OCI-LY7 (cell line): Measurements from ENCODE around the gene HACD3. TPM values are rescaled to one million over a fixed set of nuclear protein-coding genes. Genes with fewer than 3 reads are reported as not detected.
"Not testable (repeated sequence)": the region's sequence is repeated elsewhere in the genome, so short reads cannot be mapped to it uniquely, and the experiment has no call there.

ENCODE experiments used
- BruUV-seq: library from RNA; stranded (reverse); fragments of 400-500 nt; replicated peaks from 2 replicates; lab custom pipeline; 2021; lab: Mats Ljungman, UMichigan
- CTCF ChIA-PET: fragments of 300-600 bp; sonication (Branson Sonifier 250); formaldehyde crosslinking; loops from one replicate; lab custom pipeline; 2022; ENCODE audit warnings: antibody characterized with exemption; ENCODE audit not compliant: unreplicated experiment; lab: Charles Lee
- POLR2A ChIA-PET: fragments of 300-600 bp; sonication (Branson Sonifier 250); formaldehyde crosslinking; loops from one replicate; lab custom pipeline; 2022; ENCODE audit warnings: antibody characterized with exemption; lab: Charles Lee
- DNase-seq: peaks from one replicate; pipeline ENCODE4 v3.0.0-alpha.2; 2015; ENCODE audit warnings: low spot score
- H2AFZ ChIP-seq: fragments of 200-600 bp; sonication (generic), shearing (Covaris generic); 2 replicates; pipeline ENCODE4 v1.6.1; 2014; ENCODE audit warnings: mild to moderate bottlenecking, antibody characterized with exemption, low read length, moderate library complexity
- H3K27ac ChIP-seq: fragments of 200-600 bp; sonication (generic); 2 replicates; pipeline ENCODE4 v1.5.1; 2014; ENCODE audit warnings: mixed run types, low read depth, mild to moderate bottlenecking, moderate library complexity, low read length, inconsistent platforms; ENCODE audit not compliant: poor library complexity, severe bottlenecking
- H3K36me3 ChIP-seq: fragments of 200-600 bp; sonication (generic); 2 replicates; pipeline ENCODE4 v1.6.1; 2014; ENCODE audit warnings: mild to moderate bottlenecking, antibody characterized with exemption, low read length, moderate library complexity, mixed read lengths; ENCODE audit not compliant: insufficient read depth
- H3K4me1 ChIP-seq: fragments of 200-600 bp; sonication (generic); 2 replicates; pipeline ENCODE4 v1.5.1; 2014; ENCODE audit warnings: mild to moderate bottlenecking, low read length; ENCODE audit not compliant: insufficient read depth, poor library complexity, severe bottlenecking
- H3K4me2 ChIP-seq: fragments of 200-600 bp; sonication (generic); 2 replicates; pipeline ENCODE4 v1.6.1; 2014; ENCODE audit warnings: mild to moderate bottlenecking, low read length
- H3K4me3 ChIP-seq: fragments of 200-600 bp; sonication (generic); 2 replicates; pipeline ENCODE4 v1.5.1; 2014; ENCODE audit warnings: mild to moderate bottlenecking, low read depth, low read length; ENCODE audit not compliant: poor library complexity, severe bottlenecking
- H3K79me2 ChIP-seq: fragments of 200-600 bp; sonication (generic); 2 replicates; pipeline ENCODE4 v1.6.1; 2016; ENCODE audit warnings: low read depth, mild to moderate bottlenecking, low read length, moderate library complexity, mixed read lengths; ENCODE audit not compliant: insufficient read depth
- H3K9me2 ChIP-seq: fragments of 200-600 bp; sonication (generic); 2 replicates; pipeline ENCODE4 v1.6.1; 2016; ENCODE audit warnings: mild to moderate bottlenecking, low read length, mixed read lengths; ENCODE audit not compliant: insufficient read depth
- H3K9me3 ChIP-seq: fragments of 200-600 bp; sonication (generic); 2 replicates; pipeline ENCODE4 v1.6.1; 2014; ENCODE audit warnings: mild to moderate bottlenecking, mixed run types, low read length, mixed read lengths
- H4K20me1 ChIP-seq: fragments of 200-600 bp; sonication (generic); 2 replicates; pipeline ENCODE4 v1.6.1; 2014; ENCODE audit warnings: mild to moderate bottlenecking, antibody characterized with exemption, low read length, moderate library complexity, mixed read lengths; ENCODE audit not compliant: insufficient read depth
- CTCF ChIP-seq: fragments of 200-600 bp; sonication (generic); conservative IDR thresholded peaks from 2 replicates; pipeline ENCODE4 v1.5.1; 2014; ENCODE audit warnings: mild to moderate bottlenecking, antibody characterized with exemption, low read length, moderate library complexity, mixed read lengths
- EZH2phosphoT487 ChIP-seq: fragments of 200-600 bp; sonication (generic); IDR thresholded peaks from 2 replicates; pipeline ENCODE4 v1.6.1; 2018; ENCODE audit warnings: low read depth, borderline replicate concordance, mild to moderate bottlenecking, mixed run types, antibody characterized with exemption, low read length, moderate library complexity, mixed read lengths
- intact Hi-C: fragments of 100-400 bp; cut with micrococcal nuclease; formaldehyde crosslinking; loops from one replicate; pipeline ENCODE4 v1.10.0; 2022; ENCODE audit not compliant: unreplicated experiment
- total RNA-seq, 2 experiments: library from RNA; depleted of rRNA in 1 of 2; stranded (reverse); fragments of >200 nt in 1 of 2; shearing (Covaris generic) in 1 of 2; gene quantifications; 2 replicates each; pipeline ENCODE4 v1.2.3, GENCODE V29; 2014 to 2022

Gene HACD3
- total RNA-seq, 2 experiments from 2014 or later: 29.2 to 50.5 TPM

- POLR2A ChIA-PET: interaction anchor here (0.8 kb wide), 1 partner anchor 26 kb away, joined by 3 read pairs; no protein-coding TSS in a partner anchor
- no peaks in the 10 kb centered on the region for H3K9me2 ChIP-seq
- H3K9me3 ChIP-seq: no peaks in the 10 kb centered on the region
- no peak overlapping the region for H3K4me3 ChIP-seq
- no peak for DNase-seq
- H4K20me1 ChIP-seq: no peaks in the 10 kb centered on the region
- no peak overlapping the region for H2AFZ ChIP-seq
- TF ChIP-seq EZH2phosphoT487: no peak
- TF ChIP-seq CTCF: no peak
- intact Hi-C loops: no loop called here
- CTCF ChIA-PET: interaction anchor here (0.5 kb wide), 1 partner anchor 28 kb away, joined by 4 read pairs; no protein-coding TSS in a partner anchor
- no peak overlapping the region for H3K27ac ChIP-seq
- no peaks in the 10 kb centered on the region for H3K4me1 ChIP-seq
- peaks cover 12% of the 10 kb centered on the region for H3K79me2 ChIP-seq
- BruUV-seq: no TSS peak
- H3K36me3 ChIP-seq: peaks cover 20% of the 10 kb centered on the region
- H3K4me2 ChIP-seq: no peak overlapping the region
Observed at GRCh38 chr15:65551183-65551582, 20.9 kb downstream of the HACD3 start.

GRCh38 chr15:65552851-65553250 lies 22.6 kb downstream of the HACD3 start:
- POLR2A ChIA-PET, CTCF ChIA-PET, H2AFZ ChIP-seq, H3K9me3 ChIP-seq, H3K9me2 ChIP-seq, H3K4me1 ChIP-seq, H3K79me2 ChIP-seq, H4K20me1 ChIP-seq, H3K4me3 ChIP-seq, H3K4me2 ChIP-seq, H3K27ac ChIP-seq, DNase-seq, BruUV-seq, intact Hi-C loops: not testable (repeated sequence)
- H3K36me3 ChIP-seq: peaks cover 32% of the 10 kb centered on the region

- Histone ChIP-seq H3K79me2 (no peaks in the 10 kb centered on the region; the same call in 1 of the 2 replicates), H3K9me2 (no peaks in the 10 kb centered on the region), H3K27ac (no peak overlapping the region), H3K9me3 (no peaks in the 10 kb centered on the region), H3K4me3 (no peak overlapping the region), H3K4me2 (no peak overlapping the region), H4K20me1 (no peaks in the 10 kb centered on the region), H3K4me1 (no peaks in the 10 kb centered on the region), H3K36me3 (peaks cover 40% of the 10 kb centered on the region), H2AFZ (no peak overlapping the region)
- DNase-seq: no peak
- intact Hi-C loops: no loop called here
- TF ChIP-seq CTCF (no peak), EZH2phosphoT487 (no peak)
- no TSS peak for BruUV-seq
- CTCF ChIA-PET: no interaction called here
- POLR2A ChIA-PET: interaction anchor here (1.1 kb wide), 1 partner anchor 60 kb away, joined by 3 read pairs; no protein-coding TSS in a partner anchor
Observed at GRCh38 chr15:65553691-65554090, 23.4 kb downstream of the HACD3 start.
